ENCODE data around the gene LYAR. TPM values are rescaled to one million over a fixed set of nuclear protein-coding genes. Genes with fewer than 3 reads are reported as not detected.

Gene LYAR
- polyA plus RNA-seq, 4 donors, result 4.5 to 19.7 (median 11.1) TPM

- FAIRE-seq, result no peak
- no peak for DNase-seq
- H3K9me3 ChIP-seq (ENCODE audit: control insufficient read depth in 2 of 2, insufficient read depth in 1 of 2, low read depth in 1 of 2, low read length in 1 of 2), result peaks cover 0 to 9% of the 10 kb centered on the region in 2 donors
- no peak overlapping the region for H3K27ac ChIP-seq (ENCODE audit: low read depth in 1 of 3, low read length in 2 of 3)
- no peaks in the 10 kb centered on the region for H3K4me1 ChIP-seq (ENCODE audit: control insufficient read depth in 3 of 3, insufficient read depth in 2 of 3, low read depth in 1 of 3, low read length in 2 of 3)
- peaks cover 2 to 6% (median 4%) of the 10 kb centered on the region in 3 donors for H3K36me3 ChIP-seq (ENCODE audit: control insufficient read depth in 3 of 3, insufficient read depth in 2 of 3, low read depth in 1 of 3, low read length in 3 of 3)
- peaks cover 0 to 5% (median 4%) of the 10 kb centered on the region in 3 donors for H3K27me3 ChIP-seq (ENCODE audit: control insufficient read depth in 3 of 3, insufficient read depth in 3 of 3, low read length in 3 of 3)
- no peak overlapping the region for H3K4me3 ChIP-seq (ENCODE audit: low read depth in 1 of 3, low read length in 3 of 3)
- WGBS, 3 donors, result 91 to 98% (median 96%) methylated on average over 2 of the region's 2 CpGs
These were observed 56.3 kb downstream of the LYAR start for GRCh38 chr4:4233610-4234009.

GRCh38 chr4:4228356-4228668, 61.6 kb downstream of the LYAR start:
- Histone ChIP-seq H3K4me3 (ENCODE audit: low read depth in 1 of 3, low read length in 3 of 3) (no peak overlapping the region), H3K27ac (ENCODE audit: low read depth in 1 of 3, low read length in 2 of 3) (no peak overlapping the region), H3K27me3 (ENCODE audit: control insufficient read depth in 3 of 3, insufficient read depth in 3 of 3, low read length in 3 of 3) (peaks cover 6 to 38% (median 24%) of the 10 kb centered on the region in 3 donors), H3K4me1 (ENCODE audit: control insufficient read depth in 3 of 3, insufficient read depth in 2 of 3, low read depth in 1 of 3, low read length in 2 of 3) (no peaks in the 10 kb centered on the region), H3K36me3 (ENCODE audit: control insufficient read depth in 3 of 3, insufficient read depth in 2 of 3, low read depth in 1 of 3, low read length in 3 of 3) (no peaks in the 10 kb centered on the region), H3K9me3 (ENCODE audit: control insufficient read depth in 2 of 2, insufficient read depth in 1 of 2, low read depth in 1 of 2, low read length in 1 of 2) (peaks cover 0 to 5% of the 10 kb centered on the region in 2 donors)
- FAIRE-seq, result no peak
- DNase-seq, result no peak
- WGBS, 3 donors, result 48 to 73% (median 61%) methylated on average over 1 of the region's 1 CpG

- Histone ChIP-seq H3K9me3 (ENCODE audit: control insufficient read depth in 2 of 2, insufficient read depth in 1 of 2, low read depth in 1 of 2, low read length in 1 of 2) (peaks cover 0 to 3% of the 10 kb centered on the region in 2 donors), H3K4me1 (ENCODE audit: control insufficient read depth in 3 of 3, insufficient read depth in 2 of 3, low read depth in 1 of 3, low read length in 2 of 3) (no peaks in the 10 kb centered on the region), H3K27me3 (ENCODE audit: control insufficient read depth in 3 of 3, insufficient read depth in 3 of 3, low read length in 3 of 3) (peaks cover 6 to 38% (median 24%) of the 10 kb centered on the region in 3 donors), H3K4me3 (ENCODE audit: low read depth in 1 of 3, low read length in 3 of 3) (no peak overlapping the region), H3K27ac (ENCODE audit: low read depth in 1 of 3, low read length in 2 of 3) (no peak overlapping the region), H3K36me3 (ENCODE audit: control insufficient read depth in 3 of 3, insufficient read depth in 2 of 3, low read depth in 1 of 3, low read length in 3 of 3) (no peaks in the 10 kb centered on the region)
- FAIRE-seq (no peak), DNase-seq (no peak)
- 12 to 18% (median 16%) methylated on average over 44 to 51 of the region's 51 CpGs for WGBS, 3 donors
These were observed 62.2 kb downstream of the LYAR start for GRCh38 chr4:4227510-4228355.

GRCh38 chr4:4226606-4227438, 63.1 kb downstream of the LYAR start, which contains the start of gene OTOP1:
Gene OTOP1 (minus strand): TSS chr4:4226929. CDS start chr4:4226864, 65 bp downstream.
- H3K9me3 ChIP-seq (ENCODE audit: control insufficient read depth in 2 of 2, insufficient read depth in 1 of 2, low read depth in 1 of 2, low read length in 1 of 2), result no peaks in the 10 kb centered on the region
- DNase-seq, result no peak
- H3K4me3 ChIP-seq (ENCODE audit: low read depth in 1 of 3, low read length in 3 of 3), result no peak within 1 kb of the TSS
- H3K27me3 ChIP-seq (ENCODE audit: control insufficient read depth in 3 of 3, insufficient read depth in 3 of 3, low read length in 3 of 3), result peaks cover 6 to 38% (median 24%) of the 10 kb centered on the region in 3 donors
- FAIRE-seq, result no peak
- 16 to 27% (median 24%) methylated on average over 36 to 82 of the region's 82 CpGs for WGBS, 3 donors
- no peaks in the 10 kb centered on the region for H3K36me3 ChIP-seq (ENCODE audit: control insufficient read depth in 3 of 3, insufficient read depth in 2 of 3, low read depth in 1 of 3, low read length in 3 of 3)
- H3K27ac ChIP-seq (ENCODE audit: low read depth in 1 of 3, low read length in 2 of 3), result no peak within 1 kb of the TSS
- H3K4me1 ChIP-seq (ENCODE audit: control insufficient read depth in 3 of 3, insufficient read depth in 2 of 3, low read depth in 1 of 3, low read length in 2 of 3), result no peaks in the 10 kb centered on the region

DNA sequence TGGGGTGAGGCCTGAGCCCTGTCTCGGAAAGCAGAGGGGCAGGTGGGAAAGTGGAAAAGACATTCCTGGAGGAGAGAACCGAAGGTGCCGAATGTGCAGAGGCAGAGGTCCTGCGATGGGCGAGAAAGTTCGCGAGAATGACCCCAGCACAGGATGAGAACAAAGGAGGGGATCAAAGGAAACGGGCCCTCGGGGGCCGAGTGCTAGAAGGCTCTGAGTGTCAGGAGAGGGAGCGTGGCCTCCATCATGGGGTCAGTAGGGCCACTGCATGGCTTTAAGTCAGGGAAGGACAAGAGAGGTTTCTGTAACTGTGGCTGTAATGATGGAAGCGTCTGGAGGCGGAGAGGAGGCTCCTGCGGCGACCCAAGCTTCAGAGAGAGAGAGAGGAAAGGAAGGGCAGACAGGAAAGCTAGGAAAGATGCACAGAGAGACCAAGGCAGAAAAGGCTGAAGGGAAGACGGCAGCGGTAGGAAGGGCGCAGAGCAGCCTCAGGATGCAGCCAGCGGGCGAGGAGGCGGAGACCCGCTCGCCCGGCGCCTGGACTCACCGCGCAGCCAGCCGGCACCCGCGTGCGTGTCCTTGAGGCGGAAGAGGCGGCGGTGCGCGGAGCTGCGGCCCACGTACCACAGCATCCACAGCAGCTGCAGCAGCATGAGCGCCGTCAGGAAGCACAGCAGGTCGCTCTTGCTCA, 63.9 kb downstream of the LYAR start:
- no peaks in the 10 kb centered on the region for H3K4me1 ChIP-seq (ENCODE audit: control insufficient read depth in 3 of 3, insufficient read depth in 2 of 3, low read depth in 1 of 3, low read length in 2 of 3)
- no peaks in the 10 kb centered on the region for H3K9me3 ChIP-seq (ENCODE audit: control insufficient read depth in 2 of 2, insufficient read depth in 1 of 2, low read depth in 1 of 2, low read length in 1 of 2)
- H3K27me3 ChIP-seq (ENCODE audit: control insufficient read depth in 3 of 3, insufficient read depth in 3 of 3, low read length in 3 of 3), result peaks cover 6 to 38% (median 24%) of the 10 kb centered on the region in 3 donors
- WGBS, 3 donors, result 16 to 45% (median 27%) methylated on average over 18 to 41 of the region's 41 CpGs
- no peak overlapping the region for H3K4me3 ChIP-seq (ENCODE audit: low read depth in 1 of 3, low read length in 3 of 3)
- H3K27ac ChIP-seq (ENCODE audit: low read depth in 1 of 3, low read length in 2 of 3), result no peak overlapping the region
- no peaks in the 10 kb centered on the region for H3K36me3 ChIP-seq (ENCODE audit: control insufficient read depth in 3 of 3, insufficient read depth in 2 of 3, low read depth in 1 of 3, low read length in 3 of 3)
- FAIRE-seq (no peak), DNase-seq (no peak)

Other genes with a start within 250 kb of the LYAR start
- gene OTOP1, start 63.2 kb downstream of the LYAR start, polyA plus RNA-seq, result not detected
- gene TMEM128, start 41.9 kb downstream of the LYAR start, polyA plus RNA-seq, result 10 to 100 TPM; 15.7 to 34.5 (median 22.8) TPM
- 1 to 10 TPM; 1.8 to 5.8 (median 2.6) TPM for gene ZBTB49, start 97 bp upstream of the LYAR start, polyA plus RNA-seq
- gene NSG1, start 96.9 kb upstream of the LYAR start, polyA plus RNA-seq, result 10 to 100 TPM in 1 of 4 donors, 1 to 10 TPM in 1, under 1 TPM in 1, not detected in 1; 0.27 to 12.2 (median 8.2) TPM

All from small intestine (tissue), 7 donors.